ENCODE measurements around the gene SLC16A13.

DNA sequence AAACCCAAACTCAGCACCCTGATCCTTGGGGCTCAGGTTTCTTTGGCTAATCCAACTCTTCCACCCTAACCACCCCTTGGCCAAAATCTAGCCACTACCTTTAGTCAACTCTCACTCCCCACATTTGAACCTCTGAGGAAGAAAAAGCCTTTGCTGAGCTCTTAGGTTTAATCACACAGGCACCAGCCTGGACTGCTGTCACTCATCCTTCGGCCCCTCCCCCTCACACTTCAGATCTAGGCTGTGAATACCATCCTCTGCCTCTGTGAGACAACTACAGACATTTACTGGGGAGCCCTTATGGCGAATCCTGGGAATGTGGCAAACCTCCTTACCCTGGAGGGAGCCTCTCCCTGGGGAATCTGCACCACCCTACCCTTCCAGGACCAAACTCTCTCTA, 28.7 kb upstream of the SLC16A13 start:
- TF ChIP-seq, protein P1, sequence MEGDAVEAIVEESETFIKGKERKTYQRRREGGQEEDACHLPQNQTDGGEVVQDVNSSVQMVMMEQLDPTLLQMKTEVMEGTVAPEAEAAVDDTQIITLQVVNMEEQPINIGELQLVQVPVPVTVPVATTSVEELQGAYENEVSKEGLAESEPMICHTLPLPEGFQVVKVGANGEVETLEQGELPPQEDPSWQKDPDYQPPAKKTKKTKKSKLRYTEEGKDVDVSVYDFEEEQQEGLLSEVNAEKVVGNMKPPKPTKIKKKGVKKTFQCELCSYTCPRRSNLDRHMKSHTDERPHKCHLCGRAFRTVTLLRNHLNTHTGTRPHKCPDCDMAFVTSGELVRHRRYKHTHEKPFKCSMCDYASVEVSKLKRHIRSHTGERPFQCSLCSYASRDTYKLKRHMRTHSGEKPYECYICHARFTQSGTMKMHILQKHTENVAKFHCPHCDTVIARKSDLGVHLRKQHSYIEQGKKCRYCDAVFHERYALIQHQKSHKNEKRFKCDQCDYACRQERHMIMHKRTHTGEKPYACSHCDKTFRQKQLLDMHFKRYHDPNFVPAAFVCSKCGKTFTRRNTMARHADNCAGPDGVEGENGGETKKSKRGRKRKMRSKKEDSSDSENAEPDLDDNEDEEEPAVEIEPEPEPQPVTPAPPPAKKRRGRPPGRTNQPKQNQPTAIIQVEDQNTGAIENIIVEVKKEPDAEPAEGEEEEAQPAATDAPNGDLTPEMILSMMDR (IDR thresholded peaks at IDR 0.05) = no peak
- TF ChIP-seq POLR2A (IDR thresholded peaks at IDR 0.05) (no peak), EP300 (IDR thresholded peaks at IDR 0.05) (no peak)

All from tibial nerve (tissue), 4 donors.